Choroid plexus epithelial cell (primary cell): ENCODE measurements around the gene TES.

Source experiments
- DNase-seq: peaks from one replicate; pipeline ENCODE4 v3.0.0-alpha.2; 2010; ENCODE audit warnings: low read depth
- H3K4me3 ChIP-seq: 2 replicates; pipeline ENCODE4 v1.5.1; 2011; ENCODE audit warnings: low read depth, mild to moderate bottlenecking, control low read depth, low read length, moderate library complexity
- CTCF ChIP-seq: conservative IDR thresholded peaks from 2 replicates; pipeline ENCODE4 v1.5.1; 2011; ENCODE audit warnings: low read depth, mild to moderate bottlenecking, control low read depth, inconsistent platforms, low read length, moderate library complexity

The TES gene

GRCh38 chr7:116231949-116232348, 21.6 kb downstream of the TES start:
- DNase-seq, result peak; percentile 85
- no peak overlapping the region for H3K4me3 ChIP-seq
- no peak for TF ChIP-seq CTCF

- H3K4me3 ChIP-seq, result no peak overlapping the region
- TF ChIP-seq CTCF, result no peak
- DNase-seq, result peak; percentile 52
Observed at GRCh38 chr7:116232350-116232749, 22.0 kb downstream of the TES start.

GRCh38 chr7:116232920-116233319, 22.6 kb downstream of the TES start:
- no peak overlapping the region for H3K4me3 ChIP-seq
- DNase-seq, result no peak
- no peak for TF ChIP-seq CTCF

- DNase-seq, result no peak
- H3K4me3 ChIP-seq, result no peak overlapping the region
- no peak for TF ChIP-seq CTCF
Observed at GRCh38 chr7:116234517-116235200, 24.3 kb downstream of the TES start.

- TF ChIP-seq CTCF, result no peak
- no peak for DNase-seq
- no peak overlapping the region for H3K4me3 ChIP-seq
Observed at GRCh38 chr7:116235380-116235779, 25.0 kb downstream of the TES start.

- TF ChIP-seq CTCF, result peak; percentile 49
- no peak overlapping the region for H3K4me3 ChIP-seq
- DNase-seq, result peak; percentile 79
Observed at GRCh38 chr7:116236020-116236630, 25.8 kb downstream of the TES start.

GRCh38 chr7:116239020-116239419, 28.7 kb downstream of the TES start:
- TF ChIP-seq CTCF, result no peak
- H3K4me3 ChIP-seq, result no peak overlapping the region
- DNase-seq, result no peak
